ENCODE results near the gene LUM. TPM values are rescaled to one million over a fixed set of nuclear protein-coding genes. Genes with fewer than 3 reads are reported as not detected.

The LUM gene
- total and polyA plus RNA-seq, 2 donors (not counting 3 experiments of a cell fraction or from before 2014, with no cell fraction given), result 0.29 to 1.9 TPM

- Histone ChIP-seq H3K4me3 (replicated peaks in 1 of 3; ENCODE audit: insufficient read depth in 1 of 3, low read depth in 1 of 3, low read length in 3 of 3) (no peak overlapping the region), H3K9me3 (replicated peaks; ENCODE audit: control insufficient read depth, insufficient read depth, low read length) (no peaks in the 10 kb centered on the region), H3K4me1 (ENCODE audit: control insufficient read depth, extremely low read depth, insufficient read depth, low read length) (no peaks in the 10 kb centered on the region), H3K27ac (ENCODE audit: insufficient read depth, low read depth, low read length) (no peak overlapping the region), H4K20me1 (replicated peaks; ENCODE audit: control insufficient read depth, extremely low read depth, insufficient read depth, low read length) (no peaks in the 10 kb centered on the region), H3K79me2 (ENCODE audit: control insufficient read depth, insufficient read depth, low read length) (no peaks in the 10 kb centered on the region), H3K4me2 (ENCODE audit: insufficient read depth, low read length) (no peak overlapping the region), H2AFZ (ENCODE audit: low read depth, low read length) (no peak overlapping the region), H3K27me3 (ENCODE audit: control insufficient read depth in 2 of 2, insufficient read depth in 2 of 2, low read length in 2 of 2) (no peaks in the 10 kb centered on the region), H3K36me3 (ENCODE audit: control insufficient read depth in 2 of 2, extremely low read depth in 1 of 2, insufficient read depth in 2 of 2, low read length in 2 of 2) (no peaks in the 10 kb centered on the region), H3K9ac (replicated peaks; ENCODE audit: extremely low read depth, insufficient read depth, low read length) (no peak overlapping the region), H3K9me1 (replicated peaks; ENCODE audit: control insufficient read depth, extremely low read depth, insufficient read depth, low read length) (no peaks in the 10 kb centered on the region)
- FAIRE-seq (no peak), DNase-seq (ENCODE audit: low read depth, low spot score) (no peak)
- dilution Hi-C loops (cut with MboI; ENCODE audit: extremely low pct_ligation_motif_present, low sequenced_read_pairs), result no loop called here
- CTCF ChIA-PET, result interaction anchor here (1.7 kb wide), 1 partner anchor 160 kb away, joined by 3 read pairs; no protein-coding TSS in a partner anchor
- no TSS peak for BruUV-seq (replicated peaks)
- no peak for TF ChIP-seq GATA2 (IDR thresholded peaks at IDR 0.05; ENCODE audit: insufficient read depth, insufficient read length, low read depth, low read length)
- TF ChIP-seq MYC (IDR thresholded peaks at IDR 0.05; ENCODE audit: low read depth, low read length), result no peak
- TF ChIP-seq POLR2A (IDR thresholded peaks at IDR 0.05; ENCODE audit: low read depth, low read length), result no peak
- TF ChIP-seq POLR2AphosphoS5 (IDR thresholded peaks at IDR 0.05; ENCODE audit: insufficient read depth, low read depth, low read length), result no peak
- TF ChIP-seq EZH2 (IDR thresholded peaks at IDR 0.05; ENCODE audit: borderline replicate concordance, low read depth, low read length, severe bottlenecking), result no peak
- TF ChIP-seq JUN (IDR thresholded peaks at IDR 0.05; ENCODE audit: borderline replicate concordance, insufficient read depth, insufficient read length, low read depth), result no peak
- TF ChIP-seq FOS (IDR thresholded peaks at IDR 0.05; ENCODE audit: borderline replicate concordance, insufficient read depth, low read length), result no peak
- TF ChIP-seq MAX (IDR thresholded peaks at IDR 0.05; ENCODE audit: insufficient read depth, insufficient read length), result no peak
- no peak for TF ChIP-seq CTCF (IDR thresholded peaks at IDR 0.05; ENCODE audit: extremely low read depth in 1 of 2, insufficient read depth in 1 of 2, low read depth in 1 of 2, low read length in 2 of 2)
- POLR2A ChIA-PET, result no interaction called here
- intact Hi-C loops (cut with micrococcal nuclease), result no loop called here
Measured at GRCh38 chr12:91104812-91105466, 6.4 kb downstream of the LUM start.

Measured in endothelial cell of umbilical vein (primary cell).